AG09309 (cell line): Measurements from ENCODE around the gene CTDSPL.

Experiments
- DNase-seq: peaks from one replicate; pipeline ENCODE4 v3.0.0-alpha.2; 2010; ENCODE audit warnings: low read depth
- H3K4me3 ChIP-seq: 2 replicates; pipeline ENCODE4 v1.5.1; 2011; ENCODE audit warnings: mild to moderate bottlenecking, low read depth, low read length, moderate library complexity; ENCODE audit not compliant: control insufficient read depth
- TF ChIP-seq, protein P1 (sequence below): IDR thresholded peaks from 2 replicates; pipeline ENCODE4 v1.5.1; 2011; ENCODE audit warnings: mild to moderate bottlenecking, low read depth, low read length, inconsistent platforms; ENCODE audit not compliant: insufficient read depth, control insufficient read depth; ENCODE audit errors: missing control alignments

The CTDSPL gene

DNA sequence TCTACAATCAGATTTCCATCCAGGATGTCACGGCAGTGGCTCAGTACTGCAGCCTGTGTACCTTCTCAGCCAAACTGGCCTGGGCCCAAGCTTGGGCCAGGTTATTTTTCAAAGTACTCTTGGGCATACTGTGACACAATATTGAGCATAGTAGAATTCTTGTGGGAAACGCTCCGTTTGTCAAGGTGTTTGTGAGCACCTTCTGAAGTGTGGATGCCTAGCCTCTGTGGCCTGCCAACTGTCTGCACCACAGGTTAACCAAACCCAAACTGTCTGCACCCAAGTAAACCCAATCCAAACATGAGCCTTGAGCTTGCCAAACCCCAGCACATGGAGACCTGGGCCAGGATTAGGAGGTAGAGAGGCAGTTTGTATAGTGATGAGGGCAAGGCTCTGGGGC is 25.4 kb downstream of the CTDSPL start:
- DNase-seq: no peak
- no peak overlapping the region for H3K4me3 ChIP-seq
- TF ChIP-seq, protein P1, sequence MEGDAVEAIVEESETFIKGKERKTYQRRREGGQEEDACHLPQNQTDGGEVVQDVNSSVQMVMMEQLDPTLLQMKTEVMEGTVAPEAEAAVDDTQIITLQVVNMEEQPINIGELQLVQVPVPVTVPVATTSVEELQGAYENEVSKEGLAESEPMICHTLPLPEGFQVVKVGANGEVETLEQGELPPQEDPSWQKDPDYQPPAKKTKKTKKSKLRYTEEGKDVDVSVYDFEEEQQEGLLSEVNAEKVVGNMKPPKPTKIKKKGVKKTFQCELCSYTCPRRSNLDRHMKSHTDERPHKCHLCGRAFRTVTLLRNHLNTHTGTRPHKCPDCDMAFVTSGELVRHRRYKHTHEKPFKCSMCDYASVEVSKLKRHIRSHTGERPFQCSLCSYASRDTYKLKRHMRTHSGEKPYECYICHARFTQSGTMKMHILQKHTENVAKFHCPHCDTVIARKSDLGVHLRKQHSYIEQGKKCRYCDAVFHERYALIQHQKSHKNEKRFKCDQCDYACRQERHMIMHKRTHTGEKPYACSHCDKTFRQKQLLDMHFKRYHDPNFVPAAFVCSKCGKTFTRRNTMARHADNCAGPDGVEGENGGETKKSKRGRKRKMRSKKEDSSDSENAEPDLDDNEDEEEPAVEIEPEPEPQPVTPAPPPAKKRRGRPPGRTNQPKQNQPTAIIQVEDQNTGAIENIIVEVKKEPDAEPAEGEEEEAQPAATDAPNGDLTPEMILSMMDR: no peak

DNA sequence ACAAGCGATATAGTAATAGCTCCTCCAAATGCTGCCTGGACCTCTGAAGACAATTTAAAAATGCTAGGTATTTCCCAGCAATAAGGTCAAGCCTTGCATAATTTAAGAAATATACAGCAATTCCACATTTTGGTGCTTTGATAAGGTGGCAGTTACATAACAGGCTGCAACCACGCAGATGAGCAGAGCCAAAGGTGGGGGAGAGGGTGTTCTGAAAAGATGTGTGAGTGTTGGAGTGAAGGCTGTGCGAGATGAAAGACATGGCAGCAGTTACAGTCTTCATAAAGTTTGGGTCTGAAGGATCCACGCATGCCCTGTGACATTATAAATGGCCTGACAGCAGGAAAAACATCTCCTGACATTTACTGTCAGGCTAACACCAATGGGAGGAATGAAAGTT is 26.1 kb downstream of the CTDSPL start:
- H3K4me3 ChIP-seq: no peak overlapping the region
- TF ChIP-seq, protein P1: no peak
- no peak for DNase-seq

DNA sequence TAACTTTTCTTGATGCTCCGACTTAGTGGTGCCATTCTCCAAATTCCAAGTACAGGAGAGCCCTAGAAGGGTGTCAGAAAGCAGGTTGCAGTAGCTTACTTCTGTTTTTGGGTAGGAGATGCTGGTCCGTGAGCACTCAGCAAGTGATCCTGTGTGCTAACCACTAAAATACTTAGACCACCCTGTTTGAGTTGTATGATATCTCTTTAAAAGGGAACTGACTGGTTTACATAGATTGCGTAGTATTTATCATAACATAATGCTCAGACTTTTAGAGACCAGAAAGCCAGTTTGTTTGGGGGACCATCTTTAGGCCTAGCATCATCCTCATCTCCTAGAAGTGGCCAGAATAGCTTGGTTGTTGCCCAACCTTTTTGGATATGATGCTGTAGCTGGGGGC is 26.7 kb downstream of the CTDSPL start:
- DNase-seq: no peak
- H3K4me3 ChIP-seq: no peak overlapping the region

DNA sequence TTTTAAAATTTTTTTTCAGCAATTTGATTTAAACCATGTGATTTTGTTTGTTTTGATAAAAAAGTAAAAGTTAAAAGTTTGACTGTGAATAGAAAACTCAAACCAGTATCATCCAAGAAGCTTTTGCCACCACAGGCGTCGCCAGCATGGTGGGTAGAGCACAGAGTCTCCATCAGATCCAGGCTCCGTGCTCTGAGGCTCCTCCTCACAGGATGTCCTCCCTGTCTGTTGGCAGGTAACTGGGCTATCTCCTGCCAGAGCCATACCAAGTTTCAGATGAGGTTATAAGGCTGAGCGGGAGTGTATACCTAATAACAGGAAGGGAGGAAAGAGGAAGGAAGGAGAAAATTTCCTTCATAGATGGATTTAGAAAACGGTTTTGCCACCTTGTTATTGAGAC is 28.8 kb downstream of the CTDSPL start:
- TF ChIP-seq, protein P1: no peak
- no peak for DNase-seq

More for the DNA sequence above, 26.7 kb downstream of the CTDSPL start:
- TF ChIP-seq, protein P1: no peak

DNA sequence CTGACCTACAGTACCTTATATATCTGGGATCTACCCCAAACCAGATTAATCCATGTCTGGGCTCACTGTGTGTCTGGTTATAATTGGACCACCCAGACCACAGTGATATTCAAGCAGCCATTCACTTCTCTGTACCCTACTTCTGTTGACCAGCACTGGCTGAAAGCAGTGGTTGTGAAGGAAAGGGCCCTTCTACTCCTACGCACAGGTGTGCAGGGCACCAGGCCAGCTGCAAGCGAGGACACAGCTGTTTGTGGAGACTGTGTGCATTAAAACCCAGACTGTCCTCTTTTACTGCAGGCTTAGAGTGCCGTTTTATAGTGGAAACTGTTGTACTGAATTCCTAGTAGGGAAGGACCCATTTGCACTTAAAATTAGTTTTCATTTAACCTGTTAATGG is 29.5 kb downstream of the CTDSPL start:
- H3K4me3 ChIP-seq: no peak overlapping the region
- TF ChIP-seq, protein P1: no peak
- no peak for DNase-seq

More for the DNA sequence above, 28.8 kb downstream of the CTDSPL start:
- no peak overlapping the region for H3K4me3 ChIP-seq

DNA sequence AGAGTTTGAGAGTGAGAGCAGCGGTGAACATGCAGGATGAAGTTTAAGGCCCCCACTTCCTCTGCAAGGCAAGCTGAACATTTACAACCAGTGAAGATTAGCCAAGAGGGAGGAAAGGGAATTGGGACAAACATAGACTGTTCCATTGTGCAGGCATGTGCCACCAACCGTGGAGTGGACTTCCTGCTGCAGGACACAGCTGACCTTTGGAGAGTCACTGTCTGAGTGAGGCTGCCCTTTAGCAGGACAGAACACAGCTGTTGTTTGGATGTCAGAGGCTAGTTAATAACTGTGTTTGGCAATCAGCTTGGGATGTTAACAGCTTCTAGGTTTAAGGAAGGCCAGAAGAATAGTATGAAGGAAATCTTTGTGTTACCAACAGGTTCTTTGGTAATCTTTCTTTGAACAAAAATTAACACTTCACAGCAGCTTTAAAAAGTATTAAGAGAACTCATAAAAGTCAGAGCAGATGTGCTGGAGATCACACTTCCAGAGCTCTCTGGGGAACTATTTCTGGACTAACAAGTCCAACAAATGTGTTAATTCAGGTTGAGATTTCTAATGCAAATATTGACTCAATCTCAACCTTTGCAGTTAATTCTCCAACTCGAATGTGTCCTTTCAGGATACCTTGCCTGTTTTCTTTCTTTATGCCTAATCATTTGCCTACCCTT is 31.4 kb downstream of the CTDSPL start:
- no peak for DNase-seq
- no peak overlapping the region for H3K4me3 ChIP-seq
- TF ChIP-seq, protein P1: no peak
